HG02840 (cell line): ENCODE data around the gene C1R.
"Not testable (repeated sequence)": the region's sequence is repeated elsewhere in the genome, so short reads cannot be mapped to it uniquely, and the experiment has no call there.

ENCODE experiments used
- ATAC-seq: cut with Tn5 transposase; IDR thresholded peaks from one replicate; pipeline ENCODE4 v1.9.1; 2021; ENCODE audit warnings: mild to moderate bottlenecking, moderate library complexity, moderate number of reproducible peaks; ENCODE audit not compliant: unreplicated experiment, low FRiP score

The C1R gene

GRCh38 chr12:7072554-7072953 lies 19.7 kb downstream of the C1R start:
- ATAC-seq = no peak

- no peak for ATAC-seq
These were observed 20.2 kb downstream of the C1R start for GRCh38 chr12:7072035-7072434.

GRCh38 chr12:7069386-7069785 lies 22.9 kb downstream of the C1R start:
- ATAC-seq = no peak

GRCh38 chr12:7068994-7069346 lies 23.3 kb downstream of the C1R start:
- ATAC-seq = no peak

GRCh38 chr12:7068240-7068993 lies 23.8 kb downstream of the C1R start:
- no peak for ATAC-seq

GRCh38 chr12:7067096-7067495 lies 25.1 kb downstream of the C1R start:
- ATAC-seq = no peak

- ATAC-seq = no peak
These were observed 25.6 kb downstream of the C1R start for GRCh38 chr12:7066596-7066995.

- ATAC-seq = no peak
These were observed 27.1 kb downstream of the C1R start for GRCh38 chr12:7065073-7065623.

GRCh38 chr12:7064516-7064915 lies 27.7 kb downstream of the C1R start:
- ATAC-seq = no peak

- no peak for ATAC-seq
These were observed 30.6 kb downstream of the C1R start for GRCh38 chr12:7061596-7061995.

GRCh38 chr12:7061138-7061537 lies 31.1 kb downstream of the C1R start:
- no peak for ATAC-seq

GRCh38 chr12:7060353-7060954 lies 31.8 kb downstream of the C1R start, which contains the start of gene C1S:
TSS of gene C1S (plus strand) at chr12:7060718. CDS start at chr12:7061913, 1,195 bp downstream.
- no peak for ATAC-seq

GRCh38 chr12:7059780-7060179 lies 32.5 kb downstream of the C1R start:
- ATAC-seq = no peak

GRCh38 chr12:7058850-7059395 lies 33.3 kb downstream of the C1R start:
- no peak for ATAC-seq

GRCh38 chr12:7058163-7058845 lies 33.9 kb downstream of the C1R start:
- ATAC-seq = no peak

- ATAC-seq = not testable (repeated sequence)
These were observed 36.5 kb downstream of the C1R start for GRCh38 chr12:7055736-7056135.

- ATAC-seq = no peak
These were observed 37.3 kb downstream of the C1R start for GRCh38 chr12:7054925-7055324.

- not testable (repeated sequence) for ATAC-seq
These were observed 42.3 kb downstream of the C1R start for GRCh38 chr12:7049973-7050372.

- not testable (repeated sequence) for ATAC-seq
These were observed 42.7 kb downstream of the C1R start for GRCh38 chr12:7049445-7049951.

GRCh38 chr12:7047306-7047705 lies 44.9 kb downstream of the C1R start:
- ATAC-seq = no peak
